ENCODE measurements around the gene LRP10.

The LRP10 gene

GRCh38 chr14:22882529-22883172 is 11.1 kb downstream of the LRP10 start:
- CTCF ChIA-PET: interaction anchor here (0.6 to 3.3 kb wide), 5 partner anchors 10 to 326 kb away, joined by 3 to 30 read pairs (median 4); partner anchors contain the start of gene LRP10
- no peak for TF ChIP-seq CTBP1 (IDR thresholded peaks at IDR 0.05; ENCODE audit: borderline replicate concordance)
- no peak for TF ChIP-seq ARNT (IDR thresholded peaks at IDR 0.05)
- no peak for TF ChIP-seq PKNOX1 (IDR thresholded peaks at IDR 0.05)
- no peak for TF ChIP-seq HDGF (IDR thresholded peaks at IDR 0.05; ENCODE audit: borderline replicate concordance)
- no peak for TF ChIP-seq NFRKB (IDR thresholded peaks at IDR 0.05)
- TF ChIP-seq BHLHE40 (IDR thresholded peaks at IDR 0.05; ENCODE audit: borderline replicate concordance): no peak
- TF ChIP-seq ELF4 (IDR thresholded peaks at IDR 0.05): no peak
- POLR2A ChIA-PET: interaction anchor here (0.8 to 2.1 kb wide), 3 partner anchors 9 to 212 kb away, joined by 3 to 9 read pairs (median 4); partner anchors contain the start of genes ACIN1 and C14orf119
- DNase-seq (ENCODE audit: extremely low spot score): peak; percentile 38

GRCh38 chr14:22883173-22883976 is 11.8 kb downstream of the LRP10 start, which contains the start of gene REM2:
Gene REM2, plus strand, starts transcription at chr14:22883222. Its CDS starts 66 bp downstream, at chr14:22883288.
- POLR2A ChIA-PET: interaction anchor here (0.8 to 3.7 kb wide), 4 partner anchors 10 to 212 kb away, joined by 3 to 37 read pairs (median 6); partner anchors contain the start of genes ACIN1, C14orf119 and LRP10
- no peak for TF ChIP-seq FOXM1 (IDR thresholded peaks at IDR 0.05; ENCODE audit: borderline replicate concordance)
- no peak for TF ChIP-seq PKNOX1 (IDR thresholded peaks at IDR 0.05)
- no peak for TF ChIP-seq FOXK2 (IDR thresholded peaks at IDR 0.05)
- no peak for TF ChIP-seq L3MBTL2 (conservative IDR thresholded peaks at IDR 0.05)
- no peak for TF ChIP-seq CTBP1 (IDR thresholded peaks at IDR 0.05; ENCODE audit: borderline replicate concordance)
- TF ChIP-seq BHLHE40 (IDR thresholded peaks at IDR 0.05; ENCODE audit: borderline replicate concordance): no peak
- no peak for TF ChIP-seq ELF4 (IDR thresholded peaks at IDR 0.05)
- no peak for TF ChIP-seq NFRKB (IDR thresholded peaks at IDR 0.05)
- TF ChIP-seq HDGF (IDR thresholded peaks at IDR 0.05; ENCODE audit: borderline replicate concordance): no peak
- TF ChIP-seq ZNF384 (IDR thresholded peaks at IDR 0.05): no peak
- no peak for TF ChIP-seq TARDBP (IDR thresholded peaks at IDR 0.05)
- TF ChIP-seq SP1 (IDR thresholded peaks at IDR 0.05): no peak
- no peak for TF ChIP-seq LEF1 (IDR thresholded peaks at IDR 0.05; ENCODE audit: borderline replicate concordance)
- TF ChIP-seq SUZ12 (IDR thresholded peaks at IDR 0.05): no peak
- TF ChIP-seq FOXA1 (IDR thresholded peaks at IDR 0.05): no peak
- CTCF ChIA-PET: interaction anchor here (0.7 to 3.3 kb wide), 5 partner anchors 11 to 327 kb away, joined by 3 to 30 read pairs (median 4); partner anchors contain the start of genes CEBPE and LRP10
- DNase-seq (ENCODE audit: extremely low spot score): no peak

- TF ChIP-seq SP1 (IDR thresholded peaks at IDR 0.05): no peak
- no peak for TF ChIP-seq BHLHE40 (IDR thresholded peaks at IDR 0.05; ENCODE audit: borderline replicate concordance)
- TF ChIP-seq PKNOX1 (IDR thresholded peaks at IDR 0.05): no peak
- TF ChIP-seq TARDBP (IDR thresholded peaks at IDR 0.05): no peak
- no peak for TF ChIP-seq ELF4 (IDR thresholded peaks at IDR 0.05)
- TF ChIP-seq NFRKB (IDR thresholded peaks at IDR 0.05): no peak
- TF ChIP-seq FOXK2 (IDR thresholded peaks at IDR 0.05): no peak
- no peak for TF ChIP-seq LEF1 (IDR thresholded peaks at IDR 0.05; ENCODE audit: borderline replicate concordance)
- TF ChIP-seq SUZ12 (IDR thresholded peaks at IDR 0.05): no peak
- no peak for TF ChIP-seq FOXA1 (IDR thresholded peaks at IDR 0.05)
- no peak for TF ChIP-seq ARNT (IDR thresholded peaks at IDR 0.05)
- no peak for TF ChIP-seq HDGF (IDR thresholded peaks at IDR 0.05; ENCODE audit: borderline replicate concordance)
- no peak for TF ChIP-seq ZNF384 (IDR thresholded peaks at IDR 0.05)
- no peak for TF ChIP-seq L3MBTL2 (conservative IDR thresholded peaks at IDR 0.05)
- DNase-seq (ENCODE audit: extremely low spot score): no peak
- ChIA-PET CTCF (interaction anchor here (0.7 to 3.3 kb wide), 3 partner anchors 12 to 235 kb away, joined by 3 to 30 read pairs (median 4); partner anchors contain the start of genes CEBPE and LRP10), POLR2A (interaction anchor here (0.8 to 3.7 kb wide), 4 partner anchors 9 to 211 kb away, joined by 3 to 37 read pairs (median 4); partner anchors contain the start of genes ACIN1, C14orf119 and LRP10)
Measured at GRCh38 chr14:22884076-22884737, 12.7 kb downstream of the LRP10 start.

GRCh38 chr14:22884738-22885523 is 13.4 kb downstream of the LRP10 start:
- TF ChIP-seq FOXK2 (IDR thresholded peaks at IDR 0.05) (no peak), L3MBTL2 (conservative IDR thresholded peaks at IDR 0.05) (no peak), FOXM1 (IDR thresholded peaks at IDR 0.05; ENCODE audit: borderline replicate concordance) (no peak), SUZ12 (IDR thresholded peaks at IDR 0.05) (no peak), LEF1 (IDR thresholded peaks at IDR 0.05; ENCODE audit: borderline replicate concordance) (no peak), CTBP1 (IDR thresholded peaks at IDR 0.05; ENCODE audit: borderline replicate concordance) (no peak), BHLHE40 (IDR thresholded peaks at IDR 0.05; ENCODE audit: borderline replicate concordance) (no peak), ELF4 (IDR thresholded peaks at IDR 0.05) (no peak), NFRKB (IDR thresholded peaks at IDR 0.05) (no peak), FOXA1 (IDR thresholded peaks at IDR 0.05) (no peak), TARDBP (IDR thresholded peaks at IDR 0.05) (no peak), HDGF (IDR thresholded peaks at IDR 0.05; ENCODE audit: borderline replicate concordance) (no peak), SP1 (IDR thresholded peaks at IDR 0.05) (no peak), PKNOX1 (IDR thresholded peaks at IDR 0.05) (no peak), ARNT (IDR thresholded peaks at IDR 0.05) (no peak), ZNF384 (IDR thresholded peaks at IDR 0.05) (no peak)
- CTCF ChIA-PET: interaction anchor here (1.0 to 3.3 kb wide), 3 partner anchors 12 to 16 kb away, joined by 4 to 30 read pairs (median 11); partner anchors contain the start of gene LRP10
- POLR2A ChIA-PET: interaction anchor here (0.8 to 3.7 kb wide), 7 partner anchors 9 to 210 kb away, joined by 3 to 37 read pairs (median 4); partner anchors contain the start of genes ACIN1, C14orf119, LRP10 and OXA1L
- DNase-seq (ENCODE audit: extremely low spot score): no peak

All from HEK293T (cell line).